GM12878 (cell line): ENCODE measurements around the gene SSX1. TPM values are rescaled to one million over a fixed set of nuclear protein-coding genes. Genes with fewer than 3 reads are reported as not detected.
"Not testable (repeated sequence)": the region's sequence is repeated elsewhere in the genome, so short reads cannot be mapped to it uniquely, and the experiment has no call there.

Experiments used
- ATAC-seq: fragments of 200-7000 bp; cut with Tn5 transposase; 3 replicates; pipeline ENCODE4 v1.9.1; 2020; ENCODE audit warnings: mild to moderate bottlenecking, moderate library complexity
- BruUV-seq: library from RNA; stranded (reverse); fragments of 400-500 nt; replicated peaks from 2 replicates; lab custom pipeline; 2021; lab: Mats Ljungman, UMichigan
- CTCF ChIA-PET: fragments of 300-600 bp; sonication (Branson Sonifier 250); formaldehyde crosslinking; extraction: SDS; loops from one replicate; lab custom pipeline; 2021; ENCODE audit warnings: inconsistent platforms; lab: Yijun Ruan, JAX
- POLR2A ChIA-PET: fragments of 350-600 bp; formaldehyde crosslinking; extraction: SDS; loops from one replicate; lab custom pipeline; 2021; ENCODE audit warnings: inconsistent platforms; lab: Charles Lee
- RAD21 ChIA-PET: fragments of 300-600 bp; sonication (Branson Sonifier 250); formaldehyde crosslinking; loops from one replicate; lab custom pipeline; 2023; ENCODE audit warnings: antibody characterized with exemption; ENCODE audit not compliant: unreplicated experiment; lab: Charles Lee
- SMC1A ChIA-PET: fragments of 300-600 bp; sonication (Branson Sonifier 250); formaldehyde crosslinking; loops from one replicate; lab custom pipeline; 2023; ENCODE audit not compliant: unreplicated experiment, uncharacterized antibody; lab: Charles Lee
- DNase-seq: peaks from one replicate; pipeline ENCODE4 v3.0.0-alpha.2; 2011; ENCODE audit warnings: low read depth, low spot score
- FAIRE-seq: peaks from 3 replicates; lab custom pipeline; 2011; peaks lifted over from hg19 to GRCh38; lab: Jason Lieb, UNC
- H2AFZ ChIP-seq: 2 replicates; pipeline ENCODE4 v1.6.0; 2011; ENCODE audit warnings: low read depth, low read length, control low read depth; ENCODE audit not compliant: control insufficient read depth
- H3K27ac ChIP-seq: 2 replicates; pipeline ENCODE4 v1.5.1; 2011; ENCODE audit warnings: control low read depth; ENCODE audit not compliant: control insufficient read depth, insufficient read depth
- H3K27me3 ChIP-seq, 2 experiments: replicated peaks in 1 of 2; 2 replicates each; pipeline versions ENCODE4 v1.6.0 to v1.6.1; 2011; ENCODE audit warnings: low read length in 1 of 2; ENCODE audit not compliant: control insufficient read depth in 2 of 2, insufficient read depth in 2 of 2
- H3K36me3 ChIP-seq, 2 experiments: 2 replicates each; pipeline ENCODE4 v1.5.1; 2011; ENCODE audit warnings: low read length in 1 of 2; ENCODE audit not compliant: control insufficient read depth in 2 of 2, insufficient read depth in 2 of 2
- H3K4me1 ChIP-seq: 2 replicates; pipeline ENCODE4 v1.6.1; 2011; ENCODE audit warnings: mild to moderate bottlenecking, low read length, moderate library complexity, mixed read lengths; ENCODE audit not compliant: control insufficient read depth, insufficient read depth
- H3K4me2 ChIP-seq: 2 replicates; pipeline ENCODE4 v1.6.0; 2011; ENCODE audit warnings: control low read depth; ENCODE audit not compliant: control insufficient read depth, insufficient read depth
- H3K4me3 ChIP-seq: fragments of 200-600 bp; sonication (generic); 2 replicates; pipeline ENCODE4 v1.5.1; 2016
- H3K79me2 ChIP-seq: 2 replicates; pipeline ENCODE4 v1.6.0; 2011; ENCODE audit warnings: low read length; ENCODE audit not compliant: control insufficient read depth, insufficient read depth
- H3K9ac ChIP-seq: 2 replicates; pipeline ENCODE4 v1.8.0; 2011; ENCODE audit warnings: low read length, control low read depth, mixed read lengths; ENCODE audit not compliant: control insufficient read depth, insufficient read depth
- H3K9me3 ChIP-seq: replicated peaks from 3 replicates; pipeline ENCODE4 v1.5.1; 2011; ENCODE audit warnings: mild to moderate bottlenecking, low read length; ENCODE audit not compliant: control insufficient read depth, insufficient read depth
- H4K20me1 ChIP-seq: 2 replicates; pipeline ENCODE4 v1.6.0; 2011; ENCODE audit not compliant: control insufficient read depth, insufficient read depth
- WGBS: methylation state at CpG from one replicate; pipeline ENCODE4 v1.1.6; 2016; ENCODE audit warnings: low lambda C conversion rate; ENCODE audit not compliant: insufficient replicate concordance, insufficient coverage; ENCODE audit errors: missing lambda C conversion rate; 5-methylcytosine and 5-hydroxymethylcytosine counted together
- in situ Hi-C: fragments of 300-500 bp; cut with MboI; formaldehyde crosslinking; loops from 9 replicates; pipeline ENCODE4 v1.14.3; 2018; ENCODE audit warnings: mixed read lengths
- intact Hi-C: fragments of 100-400 bp; cut with micrococcal nuclease; formaldehyde crosslinking; loops from one replicate; pipeline ENCODE4 v1.14.2; 2022; ENCODE audit not compliant: unreplicated experiment
- polyA plus RNA-seq, 11 experiments: library from polyadenylated mRNA; depleted of rRNA in 4 of 11; unstranded in 6 of 11; stranded (reverse) in 5 of 11; fragments of >200 nt; fragmentation: Nextera tagmentation in 4 of 11; fragmentation: Illumina TruSeq in 1 of 11; extraction: Ambion mirVana in 4 of 11; extraction: Trizol in 1 of 11; gene quantifications; 1 replicate in 1 of 11; 2 replicates in 10 of 11; pipeline versions ENCODE4 v1.2.1 to v1.2.3, GENCODE V29; 2011 to 2016; ENCODE audit warnings: inconsistent platforms in 2 of 11, missing spikeins in 2 of 11, low read depth in 1 of 11
- small RNA-seq: library from RNA; depleted of rRNA; stranded (forward); fragments of <200 nt; gene quantifications from one replicate; pipeline ENCODE3, GENCODE V24; 2014
- total RNA-seq, 4 experiments: library from RNA; depleted of rRNA in 3 of 4; stranded (reverse); fragments of >200 nt in 3 of 4; fragmentation: Illumina TruSeq in 1 of 4; extraction: Trizol in 1 of 4; gene quantifications; 2 replicates each; pipeline versions ENCODE4 v1.2.1 to v1.2.3, GENCODE V29; 2013 to 2021

Gene SSX1
- total and polyA plus RNA-seq, 10 of the 15 experiments (the other 5 are each of a cell fraction or from before 2014, with no cell fraction given) = 0.15 to 0.26 TPM; not detected in 8

DNA sequence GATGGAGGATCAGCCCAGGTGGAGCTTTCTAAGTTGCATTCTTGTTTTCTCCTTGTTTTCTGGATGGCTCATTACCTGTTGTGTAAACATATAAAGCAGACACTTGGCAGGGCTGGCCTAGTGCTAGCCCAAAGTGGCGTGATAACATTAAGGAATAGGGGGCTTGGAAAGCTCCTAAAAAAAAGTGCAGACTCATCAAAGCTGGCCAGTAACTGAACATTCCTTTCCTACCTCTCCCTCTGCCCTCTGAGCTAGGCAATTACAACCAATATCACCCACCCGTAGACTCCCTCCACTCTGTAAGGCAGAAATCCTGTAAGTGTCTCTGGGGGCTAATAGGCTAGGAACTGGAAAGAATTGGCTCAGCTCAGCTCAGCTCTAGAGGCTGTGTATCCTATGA is 58.8 kb downstream of the SSX1 start:
- RAD21 ChIA-PET, H3K79me2 ChIP-seq, DNase-seq, H2AFZ ChIP-seq, H3K27me3 ChIP-seq, POLR2A ChIA-PET, H3K36me3 ChIP-seq, FAIRE-seq, H3K9ac ChIP-seq, ATAC-seq, H3K4me1 ChIP-seq, CTCF ChIA-PET, SMC1A ChIA-PET, BruUV-seq, H3K27ac ChIP-seq, H3K4me3 ChIP-seq, H3K9me3 ChIP-seq, H3K4me2 ChIP-seq, H4K20me1 ChIP-seq, intact Hi-C loops: not testable (repeated sequence)
- 28% methylated on average over 2 of the region's 2 CpGs for WGBS
- in situ Hi-C loops = loop anchor here (25.0 kb wide), 1 partner anchor 123 kb away; no protein-coding TSS in a partner anchor

Small RNA genes lying within 50 kb of the gene (small RNA-seq; reads per million reads assigned to genes)
- gene AC245047.3 (not detected), gene AC245047.4 (not detected), gene RNA5SP503 (not detected)

Other genes starting within 250 kb of the SSX1 start
Only the 7 nearest of the 9 such genes appear.
- 0.96 and 2.1 TPM in 2 replicates for gene ZNF630, start 183.8 kb upstream of the SSX1 start, total RNA-seq (2014; rRNA removed)
- 1.9 and 2.0 TPM in 2 replicates for gene ZNF630, start 183.8 kb upstream of the SSX1 start, total RNA-seq (2014; rRNA removed; fragmentation: Illumina TruSeq; extraction: Trizol)
- 1.2 and 1.8 TPM in 2 replicates for gene ZNF630, start 183.8 kb upstream of the SSX1 start, total RNA-seq (2021)
- 0.99 and 1.3 TPM in 2 replicates for gene ZNF630, start 183.8 kb upstream of the SSX1 start, polyA plus RNA-seq (2011; rRNA removed)
- gene ZNF630, start 183.8 kb upstream of the SSX1 start, polyA plus RNA-seq (2014; fragmentation: Illumina TruSeq; extraction: Trizol) = 1.7 and 2.0 TPM in 2 replicates
- 1 to 10 TPM; 1.0 to 1.5 TPM for gene ZNF630, start 183.8 kb upstream of the SSX1 start, polyA plus RNA-seq (2014; fragmentation: Nextera tagmentation; extraction: Ambion mirVana)
- 1.0 and 1.3 TPM in 2 replicates for gene ZNF630, start 183.8 kb upstream of the SSX1 start, polyA plus RNA-seq (2014; rRNA removed)
- 1 to 10 TPM; 1.1 TPM for gene ZNF630, start 183.8 kb upstream of the SSX1 start, polyA plus RNA-seq (2016; fragmentation: Nextera tagmentation; extraction: Ambion mirVana)
- gene SPACA5B, start 124.8 kb upstream of the SSX1 start, total RNA-seq (2014; rRNA removed) = not detected in 2 replicates
- gene SPACA5B, start 124.8 kb upstream of the SSX1 start, total RNA-seq (2014; rRNA removed; fragmentation: Illumina TruSeq; extraction: Trizol) = not detected in 2 replicates
- gene SPACA5B, start 124.8 kb upstream of the SSX1 start, total RNA-seq (2021) = not detected in 2 replicates
- gene SPACA5B, start 124.8 kb upstream of the SSX1 start, polyA plus RNA-seq (2011; rRNA removed) = not detected in 2 replicates
- gene SPACA5B, start 124.8 kb upstream of the SSX1 start, polyA plus RNA-seq (2014; fragmentation: Illumina TruSeq; extraction: Trizol) = not detected in 2 replicates
- 1 to 10 TPM in 1 of 2 experiments, not detected in 1; 1.0 TPM for gene SPACA5B, start 124.8 kb upstream of the SSX1 start, polyA plus RNA-seq (2014; fragmentation: Nextera tagmentation; extraction: Ambion mirVana)
- gene SPACA5B, start 124.8 kb upstream of the SSX1 start, polyA plus RNA-seq (2014; rRNA removed) = not detected in 2 replicates
- not detected for gene SPACA5B, start 124.8 kb upstream of the SSX1 start, polyA plus RNA-seq (2016; fragmentation: Nextera tagmentation; extraction: Ambion mirVana)
- gene SSX5, start 58.6 kb upstream of the SSX1 start, total RNA-seq (2014; rRNA removed) = not detected in 2 replicates
- not detected in 2 replicates for gene SSX5, start 58.6 kb upstream of the SSX1 start, total RNA-seq (2014; rRNA removed; fragmentation: Illumina TruSeq; extraction: Trizol)
- not detected in 2 replicates for gene SSX5, start 58.6 kb upstream of the SSX1 start, total RNA-seq (2021)
- 0.05 TPM in 1 of 2 replicates, not detected in the other for gene SSX5, start 58.6 kb upstream of the SSX1 start, polyA plus RNA-seq (2011; rRNA removed)
- gene SSX5, start 58.6 kb upstream of the SSX1 start, polyA plus RNA-seq (2014; fragmentation: Illumina TruSeq; extraction: Trizol) = not detected in 2 replicates
- not detected for gene SSX5, start 58.6 kb upstream of the SSX1 start, polyA plus RNA-seq (2014; fragmentation: Nextera tagmentation; extraction: Ambion mirVana)
- not detected in 2 replicates for gene SSX5, start 58.6 kb upstream of the SSX1 start, polyA plus RNA-seq (2014; rRNA removed)
- not detected for gene SSX5, start 58.6 kb upstream of the SSX1 start, polyA plus RNA-seq (2016; fragmentation: Nextera tagmentation; extraction: Ambion mirVana)
- gene SSX3, start 101.3 kb downstream of the SSX1 start, total RNA-seq (2014; rRNA removed) = not detected in 2 replicates
- gene SSX3, start 101.3 kb downstream of the SSX1 start, total RNA-seq (2014; rRNA removed; fragmentation: Illumina TruSeq; extraction: Trizol) = not detected in 2 replicates
- gene SSX3, start 101.3 kb downstream of the SSX1 start, total RNA-seq (2021) = not detected in 2 replicates
- gene SSX3, start 101.3 kb downstream of the SSX1 start, polyA plus RNA-seq (2011; rRNA removed) = not detected in 2 replicates
- not detected in 2 replicates for gene SSX3, start 101.3 kb downstream of the SSX1 start, polyA plus RNA-seq (2014; fragmentation: Illumina TruSeq; extraction: Trizol)
- gene SSX3, start 101.3 kb downstream of the SSX1 start, polyA plus RNA-seq (2014; fragmentation: Nextera tagmentation; extraction: Ambion mirVana) = not detected
- not detected in 2 replicates for gene SSX3, start 101.3 kb downstream of the SSX1 start, polyA plus RNA-seq (2014; rRNA removed)
- not detected for gene SSX3, start 101.3 kb downstream of the SSX1 start, polyA plus RNA-seq (2016; fragmentation: Nextera tagmentation; extraction: Ambion mirVana)
- not detected in 2 replicates for gene SSX4, start 128.1 kb downstream of the SSX1 start, total RNA-seq (2014; rRNA removed)
- not detected in 2 replicates for gene SSX4, start 128.1 kb downstream of the SSX1 start, total RNA-seq (2014; rRNA removed; fragmentation: Illumina TruSeq; extraction: Trizol)
- gene SSX4, start 128.1 kb downstream of the SSX1 start, total RNA-seq (2021) = not detected in 2 replicates
- gene SSX4, start 128.1 kb downstream of the SSX1 start, polyA plus RNA-seq (2011; rRNA removed) = not detected in 2 replicates
- not detected in 2 replicates for gene SSX4, start 128.1 kb downstream of the SSX1 start, polyA plus RNA-seq (2014; fragmentation: Illumina TruSeq; extraction: Trizol)
- gene SSX4, start 128.1 kb downstream of the SSX1 start, polyA plus RNA-seq (2014; fragmentation: Nextera tagmentation; extraction: Ambion mirVana) = not detected
- gene SSX4, start 128.1 kb downstream of the SSX1 start, polyA plus RNA-seq (2014; rRNA removed) = 0.13 TPM in 1 of 2 replicates, not detected in the other
- not detected for gene SSX4, start 128.1 kb downstream of the SSX1 start, polyA plus RNA-seq (2016; fragmentation: Nextera tagmentation; extraction: Ambion mirVana)
- gene SSX4B, start 156.6 kb downstream of the SSX1 start, total RNA-seq (2014; rRNA removed) = not detected in 2 replicates
- gene SSX4B, start 156.6 kb downstream of the SSX1 start, total RNA-seq (2014; rRNA removed; fragmentation: Illumina TruSeq; extraction: Trizol) = not detected in 2 replicates
- not detected in 2 replicates for gene SSX4B, start 156.6 kb downstream of the SSX1 start, total RNA-seq (2021)
- gene SSX4B, start 156.6 kb downstream of the SSX1 start, polyA plus RNA-seq (2011; rRNA removed) = not detected in 2 replicates
- gene SSX4B, start 156.6 kb downstream of the SSX1 start, polyA plus RNA-seq (2014; fragmentation: Illumina TruSeq; extraction: Trizol) = not detected in 2 replicates
- not detected for gene SSX4B, start 156.6 kb downstream of the SSX1 start, polyA plus RNA-seq (2014; fragmentation: Nextera tagmentation; extraction: Ambion mirVana)
- 0.13 TPM in 1 of 2 replicates, not detected in the other for gene SSX4B, start 156.6 kb downstream of the SSX1 start, polyA plus RNA-seq (2014; rRNA removed)
- gene SSX4B, start 156.6 kb downstream of the SSX1 start, polyA plus RNA-seq (2016; fragmentation: Nextera tagmentation; extraction: Ambion mirVana) = not detected
- gene SLC38A5, start 214.9 kb downstream of the SSX1 start, total RNA-seq (2014; rRNA removed) = 81.3 and 96.2 TPM in 2 replicates
- gene SLC38A5, start 214.9 kb downstream of the SSX1 start, total RNA-seq (2014; rRNA removed; fragmentation: Illumina TruSeq; extraction: Trizol) = 51.5 and 53.6 TPM in 2 replicates
- 95.6 and 102 TPM in 2 replicates for gene SLC38A5, start 214.9 kb downstream of the SSX1 start, total RNA-seq (2021)
- 30.5 and 59.9 TPM in 2 replicates for gene SLC38A5, start 214.9 kb downstream of the SSX1 start, polyA plus RNA-seq (2011; rRNA removed)
- gene SLC38A5, start 214.9 kb downstream of the SSX1 start, polyA plus RNA-seq (2014; fragmentation: Illumina TruSeq; extraction: Trizol) = 42.5 and 65.0 TPM in 2 replicates
- gene SLC38A5, start 214.9 kb downstream of the SSX1 start, polyA plus RNA-seq (2014; fragmentation: Nextera tagmentation; extraction: Ambion mirVana) = 1 to 10 TPM; 4.2 to 9.0 TPM
- 108 and 142 TPM in 2 replicates for gene SLC38A5, start 214.9 kb downstream of the SSX1 start, polyA plus RNA-seq (2014; rRNA removed)
- gene SLC38A5, start 214.9 kb downstream of the SSX1 start, polyA plus RNA-seq (2016; fragmentation: Nextera tagmentation; extraction: Ambion mirVana) = 10 to 100 TPM; 76.2 to 81.3 TPM